SK-N-MC (cell line): Measurements from ENCODE around the gene HYOU1.

Experiments
- EZH2 ChIP-seq: fragments of 200-600 bp; sonication (generic); IDR thresholded peaks from one replicate; pipeline ENCODE4 v1.6.1; 2017; ENCODE audit warnings: antibody characterized with exemption
- POLR2AphosphoS5 ChIP-seq: IDR thresholded peaks from 2 replicates; pipeline ENCODE4 v1.6.1; 2012; ENCODE audit warnings: mild to moderate bottlenecking, low read depth, low read length, borderline replicate concordance

DNA sequence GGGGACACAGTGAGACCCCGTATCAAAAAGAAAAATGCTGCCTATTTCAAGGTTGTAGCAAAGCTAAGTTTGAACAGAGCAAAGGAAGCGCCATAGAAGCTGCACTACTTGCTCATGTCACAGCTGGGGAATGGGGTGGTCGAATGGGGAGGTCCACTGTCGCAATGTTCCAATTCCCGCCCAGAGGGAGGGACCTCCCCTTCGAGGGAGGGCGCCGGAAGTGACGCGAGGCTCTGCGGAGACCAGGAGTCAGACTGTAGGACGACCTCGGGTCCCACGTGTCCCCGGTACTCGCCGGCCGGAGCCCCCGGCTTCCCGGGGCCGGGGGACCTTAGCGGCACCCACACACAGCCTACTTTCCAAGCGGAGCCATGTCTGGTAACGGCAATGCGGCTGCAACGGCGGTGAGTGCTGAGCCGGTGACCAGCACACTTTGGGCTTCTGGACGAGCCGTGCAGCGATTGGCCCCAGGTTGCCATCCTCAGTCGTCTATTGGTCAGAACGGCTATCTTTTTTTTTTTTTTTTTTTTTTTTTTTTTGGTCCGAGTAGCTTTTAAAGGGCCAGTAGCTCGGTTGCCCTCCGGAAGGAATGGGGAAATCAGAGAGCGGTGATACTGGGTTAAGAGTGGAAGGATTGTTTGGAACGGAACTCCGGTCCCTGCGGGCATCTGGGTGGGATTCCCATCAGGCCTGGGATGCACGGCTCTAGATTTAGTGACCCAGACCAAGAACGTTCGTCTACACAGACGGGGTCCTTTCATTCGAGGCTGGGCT is 27.8 kb upstream of the HYOU1 start, which contains the start of gene HMBS:
- TF ChIP-seq EZH2 (no peak), POLR2AphosphoS5 (peak; percentile 96)
